ENCODE data around the gene MT1B. TPM values are rescaled to one million over a fixed set of nuclear protein-coding genes. Genes with fewer than 3 reads are reported as not detected.

MT1B gene
- total and polyA plus RNA-seq, 2 of the 4 experiments (the other 2 are of a cell fraction), result not detected

GRCh38 chr16:56695246-56695645 is 43.6 kb downstream of the MT1B start:
- Histone ChIP-seq H4K20me1 (ENCODE audit: insufficient read depth, low read length) (no peaks in the 10 kb centered on the region), H4K5ac (ENCODE audit: low read depth, low read length) (no peak overlapping the region), H2AK5ac (ENCODE audit: low read depth, low read length) (no peak overlapping the region), H3K36me3 (ENCODE audit: control insufficient read depth, insufficient read depth, low read length) (no peaks in the 10 kb centered on the region), H2AFZ (replicated peaks; ENCODE audit: low read length, poor library complexity) (peak overlapping the region; percentile 32), H3K14ac (replicated peaks; ENCODE audit: low read depth, low read length) (no peak overlapping the region), H2BK20ac (ENCODE audit: low read depth, low read length) (no peak overlapping the region), H3K4me3 (ENCODE audit: insufficient read depth, low read depth, low read length) (no peak overlapping the region), H3K4me2 (ENCODE audit: low read depth, low read length) (no peak overlapping the region), H3K9ac (ENCODE audit: low read depth, low read length) (no peak overlapping the region), H2BK15ac (ENCODE audit: low read depth, low read length) (no peak overlapping the region), H4K8ac (ENCODE audit: low read depth in 2 of 2, low read length in 2 of 2) (no peak overlapping the region), H3K79me1 (ENCODE audit: low read depth in 1 of 2, low read length in 2 of 2) (no peaks in the 10 kb centered on the region), H2BK120ac (ENCODE audit: low read depth, low read length) (no peak overlapping the region), H3K9me1 (ENCODE audit: insufficient read depth, low read length) (0 out of 2 replicates have a peak, but pooled peaks cover 3% of the 10 kb centered on the region), H2AK9ac (replicated peaks; ENCODE audit: low read depth, low read length, poor library complexity) (no peak overlapping the region), H3K9me3 (ENCODE audit: control insufficient read depth, insufficient read depth, low read length) (peaks cover 5% of the 10 kb centered on the region), H3K4ac (ENCODE audit: low read depth, low read length) (no peak overlapping the region), H3K27me3 (ENCODE audit: control insufficient read depth, insufficient read depth, low read length) (peaks cover 2% of the 10 kb centered on the region; the same call in 1 of the 2 replicates), H4K91ac (ENCODE audit: insufficient read depth, low read depth, low read length) (no peak overlapping the region), H3K56ac (ENCODE audit: extremely low read depth, insufficient read depth, low read length) (no peak overlapping the region), H3K27ac (ENCODE audit: insufficient read depth, low read length) (no peak overlapping the region), H3K23ac (ENCODE audit: low read depth, low read length) (no peak overlapping the region), H3K18ac (ENCODE audit: low read depth, low read length) (no peak overlapping the region), H3K4me1 (ENCODE audit: control insufficient read depth, insufficient read depth, low read length) (no peaks in the 10 kb centered on the region), H2BK5ac (ENCODE audit: low read depth, low read length, poor library complexity, severe bottlenecking) (no peak overlapping the region)
- no TSS peak for BruUV-seq (replicated peaks)
- CTCF ChIA-PET, result interaction anchor here (0.6 kb wide), 1 partner anchor 21 kb away, joined by 5 read pairs; no protein-coding TSS in a partner anchor
- ATAC-seq (ENCODE audit: low read depth), result no peak
- intact Hi-C loops (cut with micrococcal nuclease), result no loop called here
- POLR2A ChIA-PET (ENCODE audit: unreplicated experiment), result no interaction called here
- no peak for DNase-seq
- no CpG with 5 or more reads among the region's 1 CpG for WGBS, 2 experiments (ENCODE audit: extremely low coverage in 2 of 2, insufficient read length in 1 of 2)
- dilution Hi-C loops (cut with HindIII; ENCODE audit: low sequenced_read_pairs, unreplicated experiment), result no loop called here
- in situ Hi-C loops (cut with MboI; ENCODE audit: low sequenced_read_pairs), result loop anchor here (10.0 kb wide), 1 partner anchor 210 kb away; no protein-coding TSS in a partner anchor
- no peak for TF ChIP-seq NFE2L2 (IDR thresholded peaks at IDR 0.05; ENCODE audit: low read depth, low read length)
- no peak for TF ChIP-seq RFX5 (IDR thresholded peaks at IDR 0.05; ENCODE audit: low read depth, low read length)
- TF ChIP-seq MXI1 (IDR thresholded peaks at IDR 0.05; ENCODE audit: borderline replicate concordance, low read depth, low read length), result no peak
- TF ChIP-seq FOS (IDR thresholded peaks at IDR 0.05; ENCODE audit: low read depth, low read length), result no peak
- TF ChIP-seq CHD1 (IDR thresholded peaks at IDR 0.05; ENCODE audit: low read depth, low read length), result no peak

Measured in IMR-90 (cell line).